HG03575 (cell line): ENCODE results near the gene PSME2.

Experiments
- ATAC-seq: cut with Tn5 transposase; IDR thresholded peaks from one replicate; pipeline ENCODE4 v1.9.1; 2021; ENCODE audit not compliant: unreplicated experiment, insufficient number of reproducible peaks, low FRiP score; ENCODE audit errors: extremely low read depth

Gene PSME2

GRCh38 chr14:24102357-24103048, 43.9 kb downstream of the PSME2 start:
- no peak for ATAC-seq

- ATAC-seq = no peak
Measured at GRCh38 chr14:24100982-24101494, 45.4 kb downstream of the PSME2 start.

- ATAC-seq = no peak
Measured at GRCh38 chr14:24100197-24100981, 46.0 kb downstream of the PSME2 start.

- ATAC-seq = no peak
Measured at GRCh38 chr14:24098927-24099813, 47.2 kb downstream of the PSME2 start.

GRCh38 chr14:24098229-24098926, 48.0 kb downstream of the PSME2 start:
- no peak for ATAC-seq

GRCh38 chr14:24096545-24097181, 49.7 kb downstream of the PSME2 start:
- ATAC-seq = no peak

- no peak for ATAC-seq
Measured at GRCh38 chr14:24095271-24096068, 50.9 kb downstream of the PSME2 start.

GRCh38 chr14:24094841-24095270, 51.6 kb downstream of the PSME2 start:
- no peak for ATAC-seq

GRCh38 chr14:24093901-24094840, 52.2 kb downstream of the PSME2 start, which contains the start of gene PCK2:
Gene PCK2, plus strand, starts transcription at chr14:24094311. Its CDS starts 95 bp downstream, at chr14:24094406.
- ATAC-seq = no peak
